OCI-LY3 (cell line): Measurements from ENCODE around the gene KRTAP4-16.

Source experiments
- EZH2phosphoT487 ChIP-seq: fragments of 200-600 bp; shearing (Covaris generic); IDR thresholded peaks from 2 replicates; pipeline ENCODE4 v1.6.1; 2018; ENCODE audit warnings: antibody characterized with exemption, mixed run types, low read depth
- TF ChIP-seq, protein P1 (sequence below): fragments of 200-600, 300-600 bp; sonication (generic); IDR thresholded peaks from 2 replicates; pipeline ENCODE4 v1.5.1; 2014; ENCODE audit warnings: antibody characterized with exemption, low read length, low read depth

DNA sequence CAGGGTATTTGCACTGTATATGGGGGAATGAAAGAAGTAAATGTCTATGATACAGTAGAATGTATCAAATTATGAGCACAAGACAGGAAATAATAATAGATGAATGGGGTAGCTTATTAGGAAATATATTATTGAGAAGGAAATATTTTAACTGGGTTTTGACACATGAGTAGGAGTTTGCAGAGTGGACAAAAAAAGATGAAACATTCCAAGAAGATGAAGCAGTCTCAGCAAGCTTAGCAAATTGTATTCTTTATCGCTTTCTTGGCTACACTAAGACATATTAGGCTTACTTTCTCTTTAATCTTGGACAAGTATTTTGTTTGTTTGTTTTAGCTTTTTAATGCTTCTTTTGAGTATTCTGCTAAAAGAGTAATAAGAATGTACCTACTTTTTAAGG, 1.9 kb upstream of the KRTAP4-16 start:
- TF ChIP-seq, protein P1, sequence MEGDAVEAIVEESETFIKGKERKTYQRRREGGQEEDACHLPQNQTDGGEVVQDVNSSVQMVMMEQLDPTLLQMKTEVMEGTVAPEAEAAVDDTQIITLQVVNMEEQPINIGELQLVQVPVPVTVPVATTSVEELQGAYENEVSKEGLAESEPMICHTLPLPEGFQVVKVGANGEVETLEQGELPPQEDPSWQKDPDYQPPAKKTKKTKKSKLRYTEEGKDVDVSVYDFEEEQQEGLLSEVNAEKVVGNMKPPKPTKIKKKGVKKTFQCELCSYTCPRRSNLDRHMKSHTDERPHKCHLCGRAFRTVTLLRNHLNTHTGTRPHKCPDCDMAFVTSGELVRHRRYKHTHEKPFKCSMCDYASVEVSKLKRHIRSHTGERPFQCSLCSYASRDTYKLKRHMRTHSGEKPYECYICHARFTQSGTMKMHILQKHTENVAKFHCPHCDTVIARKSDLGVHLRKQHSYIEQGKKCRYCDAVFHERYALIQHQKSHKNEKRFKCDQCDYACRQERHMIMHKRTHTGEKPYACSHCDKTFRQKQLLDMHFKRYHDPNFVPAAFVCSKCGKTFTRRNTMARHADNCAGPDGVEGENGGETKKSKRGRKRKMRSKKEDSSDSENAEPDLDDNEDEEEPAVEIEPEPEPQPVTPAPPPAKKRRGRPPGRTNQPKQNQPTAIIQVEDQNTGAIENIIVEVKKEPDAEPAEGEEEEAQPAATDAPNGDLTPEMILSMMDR = no peak
- no peak for TF ChIP-seq EZH2phosphoT487
